Measurements from ENCODE around the gene SLC6A12. TPM values are rescaled to one million over a fixed set of nuclear protein-coding genes. Genes with fewer than 3 reads are reported as not detected.

The SLC6A12 gene
- total and polyA plus RNA-seq, 11 donors, result 0.11 to 3.8 (median 0.86) TPM; not detected in 1

DNA sequence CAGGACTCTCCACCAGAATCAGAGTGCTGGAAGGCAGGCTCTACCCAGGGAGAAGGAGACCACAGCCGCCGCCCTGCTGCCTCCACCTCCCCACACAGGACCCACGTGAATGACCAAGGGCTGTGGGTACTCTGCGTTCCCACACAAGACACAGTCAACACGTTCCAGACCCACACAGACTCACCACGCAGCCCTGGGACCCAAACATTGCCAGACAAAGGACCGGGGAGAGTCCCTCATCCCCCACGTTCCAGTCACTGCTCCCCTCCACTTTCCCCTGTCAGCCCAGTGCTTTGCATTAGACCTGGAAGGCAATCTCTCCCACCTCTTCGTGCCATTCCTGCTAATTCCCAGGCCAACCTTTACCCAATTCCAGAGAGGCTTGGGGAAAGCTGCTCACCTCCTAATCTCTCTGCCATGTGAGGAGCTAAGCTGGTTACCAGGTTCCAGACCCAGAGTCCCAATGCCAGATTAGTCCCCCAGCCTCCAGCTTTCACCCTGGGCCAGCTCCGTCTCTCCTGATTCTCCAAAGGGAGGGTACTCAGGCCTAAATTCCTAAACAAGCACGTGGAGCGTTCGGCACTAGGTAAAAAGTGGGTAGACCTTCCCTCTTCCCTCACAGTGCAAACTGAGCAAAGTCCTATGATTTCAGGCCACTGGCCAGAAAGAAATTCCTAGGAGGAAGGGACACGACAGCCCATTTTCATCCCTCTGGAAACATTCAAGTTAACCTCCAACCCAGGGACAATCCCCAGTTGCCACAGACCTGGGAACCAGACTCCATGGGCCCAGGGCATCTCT, 43.8 kb upstream of the SLC6A12 start:
- ATAC-seq (no peak), DNase-seq (no peak)
- peaks cover 0 to 15% (median 0%) of the 10 kb centered on the region in 9 donors for H3K27me3 ChIP-seq
- intact Hi-C loops (cut with DNase I), result no loop called here
- WGBS, 4 donors, result 67 to 71% (median 68%) methylated on average over 14 of the region's 14 CpGs
- no peaks in the 10 kb centered on the region for H3K36me3 ChIP-seq
- no peaks in the 10 kb centered on the region for H3K9me3 ChIP-seq
- TF ChIP-seq, protein P1, sequence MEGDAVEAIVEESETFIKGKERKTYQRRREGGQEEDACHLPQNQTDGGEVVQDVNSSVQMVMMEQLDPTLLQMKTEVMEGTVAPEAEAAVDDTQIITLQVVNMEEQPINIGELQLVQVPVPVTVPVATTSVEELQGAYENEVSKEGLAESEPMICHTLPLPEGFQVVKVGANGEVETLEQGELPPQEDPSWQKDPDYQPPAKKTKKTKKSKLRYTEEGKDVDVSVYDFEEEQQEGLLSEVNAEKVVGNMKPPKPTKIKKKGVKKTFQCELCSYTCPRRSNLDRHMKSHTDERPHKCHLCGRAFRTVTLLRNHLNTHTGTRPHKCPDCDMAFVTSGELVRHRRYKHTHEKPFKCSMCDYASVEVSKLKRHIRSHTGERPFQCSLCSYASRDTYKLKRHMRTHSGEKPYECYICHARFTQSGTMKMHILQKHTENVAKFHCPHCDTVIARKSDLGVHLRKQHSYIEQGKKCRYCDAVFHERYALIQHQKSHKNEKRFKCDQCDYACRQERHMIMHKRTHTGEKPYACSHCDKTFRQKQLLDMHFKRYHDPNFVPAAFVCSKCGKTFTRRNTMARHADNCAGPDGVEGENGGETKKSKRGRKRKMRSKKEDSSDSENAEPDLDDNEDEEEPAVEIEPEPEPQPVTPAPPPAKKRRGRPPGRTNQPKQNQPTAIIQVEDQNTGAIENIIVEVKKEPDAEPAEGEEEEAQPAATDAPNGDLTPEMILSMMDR (IDR thresholded peaks at IDR 0.05), result no peak
- no peak for TF ChIP-seq POLR2A (IDR thresholded peaks at IDR 0.05)
- H3K27ac ChIP-seq, result no peak overlapping the region
- H3K4me3 ChIP-seq, result no peak overlapping the region
- no peaks in the 10 kb centered on the region for H3K4me1 ChIP-seq

DNA sequence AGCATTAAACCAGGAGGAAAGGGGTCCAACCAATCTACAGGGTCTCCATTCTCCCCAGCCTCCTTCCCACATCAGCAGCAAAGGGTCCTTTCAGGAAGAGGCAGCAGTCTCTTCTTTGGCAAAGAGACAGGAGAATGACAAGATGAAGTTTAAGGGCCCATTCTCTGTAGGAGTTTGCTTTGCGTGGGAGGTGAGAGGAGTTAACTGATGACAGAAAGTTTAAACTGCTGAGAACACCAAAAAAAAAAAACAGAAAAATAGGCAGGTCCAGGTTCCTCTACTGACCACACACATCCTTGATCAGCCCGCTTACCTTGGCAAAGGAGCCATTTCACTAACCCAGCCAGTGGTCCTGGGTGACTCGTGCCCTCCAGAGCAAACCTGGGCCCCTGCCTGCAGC, 43.0 kb upstream of the SLC6A12 start:
- Histone ChIP-seq H3K4me1 (no peaks in the 10 kb centered on the region), H3K9me3 (no peaks in the 10 kb centered on the region), H3K4me3 (no peak overlapping the region), H3K27me3 (peaks cover 0 to 15% (median 0%) of the 10 kb centered on the region in 9 donors), H3K36me3 (no peaks in the 10 kb centered on the region), H3K27ac (no peak overlapping the region)
- ATAC-seq (no peak), DNase-seq (no peak)
- TF ChIP-seq, protein P1 (IDR thresholded peaks at IDR 0.05), result no peak
- TF ChIP-seq POLR2A (IDR thresholded peaks at IDR 0.05), result no peak
- intact Hi-C loops (cut with DNase I), result no loop called here
- 70 to 77% (median 75%) methylated on average over 3 of the region's 3 CpGs for WGBS, 4 donors

DNA sequence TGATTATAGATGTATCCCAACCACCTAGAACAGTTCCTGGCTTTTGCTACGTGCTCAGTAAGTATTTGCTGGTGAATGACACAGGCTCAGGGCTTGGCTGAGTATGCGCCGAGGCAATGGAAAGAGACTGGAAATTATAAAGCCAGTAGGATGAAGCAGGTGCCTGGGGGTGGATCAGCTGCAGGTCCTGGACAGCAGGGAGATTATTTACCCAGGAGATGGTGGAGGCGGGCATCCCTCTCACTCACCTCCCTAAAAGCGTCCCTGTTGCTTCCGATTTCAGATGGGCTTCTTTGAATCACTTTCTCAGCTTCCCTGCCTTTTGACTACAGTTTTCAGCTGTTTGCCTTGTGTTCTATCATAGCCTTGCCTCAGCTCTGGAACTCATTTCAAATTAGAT, 42.3 kb upstream of the SLC6A12 start:
- Histone ChIP-seq H3K4me3 (no peak overlapping the region), H3K27ac (no peak overlapping the region), H3K4me1 (no peaks in the 10 kb centered on the region), H3K9me3 (no peaks in the 10 kb centered on the region), H3K36me3 (no peaks in the 10 kb centered on the region), H3K27me3 (peaks cover 0 to 15% (median 0%) of the 10 kb centered on the region in 9 donors)
- DNase-seq, result no peak
- intact Hi-C loops (cut with DNase I), result no loop called here
- TF ChIP-seq POLR2A (IDR thresholded peaks at IDR 0.05), result no peak
- TF ChIP-seq, protein P1 (IDR thresholded peaks at IDR 0.05), result no peak
- WGBS, 4 donors, result 91 to 94% (median 93%) methylated on average over 6 of the region's 6 CpGs
- ATAC-seq, result no peak

DNA sequence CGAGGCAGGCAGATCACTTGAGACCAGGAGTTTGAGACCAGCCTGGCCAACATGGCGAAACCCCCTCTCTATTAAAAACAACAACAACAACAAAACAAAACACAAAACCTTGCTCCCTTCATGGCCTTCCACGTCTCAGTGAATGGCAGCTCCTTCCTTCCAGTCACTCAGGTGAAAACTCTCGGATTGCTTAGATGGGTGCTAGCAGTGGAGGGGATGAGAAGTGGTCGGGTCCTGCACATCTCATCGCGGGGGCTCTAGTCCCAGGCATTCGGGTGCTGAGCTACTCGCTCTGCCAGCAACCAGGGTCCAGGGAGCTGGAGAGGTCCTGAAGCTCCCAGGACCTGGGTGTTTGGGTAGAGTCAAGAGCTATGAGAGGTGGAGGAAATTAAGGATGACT, 41.0 kb upstream of the SLC6A12 start:
- H3K4me1 ChIP-seq, result no peaks in the 10 kb centered on the region
- H3K27ac ChIP-seq, result no peak overlapping the region
- ATAC-seq, result no peak
- no peaks in the 10 kb centered on the region for H3K9me3 ChIP-seq
- no peaks in the 10 kb centered on the region for H3K36me3 ChIP-seq
- no peak for TF ChIP-seq POLR2A (IDR thresholded peaks at IDR 0.05)
- TF ChIP-seq, protein P1 (IDR thresholded peaks at IDR 0.05), result no peak
- WGBS, 4 donors, result 82 to 86% (median 84%) methylated on average over 9 of the region's 9 CpGs
- H3K4me3 ChIP-seq, result no peak overlapping the region
- no peak for DNase-seq
- intact Hi-C loops (cut with DNase I), result no loop called here
- peaks cover 0 to 13% (median 0%) of the 10 kb centered on the region in 9 donors for H3K27me3 ChIP-seq

All from heart left ventricle (tissue), 16 donors.